HepG2 (cell line): ENCODE results near the gene RCC2. TPM values are rescaled to one million over a fixed set of nuclear protein-coding genes. Genes with fewer than 3 reads are reported as not detected.
A peak's percentile ranks its signal among the peaks of the same experiment; 100 is the strongest.

ENCODE experiments used
- ATAC-seq: fragments of 200-7000 bp; cut with Tn5 transposase; 3 replicates; pipeline ENCODE4 v1.9.1; 2020; ENCODE audit warnings: mild to moderate bottlenecking, moderate library complexity
- BruUV-seq: library from RNA; stranded (reverse); fragments of 400-500 nt; replicated peaks from 2 replicates; lab custom pipeline; 2021; lab: Mats Ljungman, UMichigan
- CTCF ChIA-PET: fragments of 300-600 bp; formaldehyde crosslinking; extraction: SDS; loops from one replicate; lab custom pipeline; 2021; ENCODE audit warnings: low total read pairs, inconsistent platforms, low intra/inter-chr PET ratio; lab: Yijun Ruan, JAX
- POLR2A ChIA-PET: fragments of 350-600 bp; sonication (Branson Sonifier 250); formaldehyde crosslinking; loops from one replicate; lab custom pipeline; 2020; ENCODE audit warnings: antibody characterized with exemption, inconsistent platforms; lab: Yijun Ruan, JAX
- DNase-seq: peaks from one replicate; pipeline ENCODE4 v3.0.0-alpha.2; 2015; ENCODE audit warnings: low spot score
- FAIRE-seq: peaks from 3 replicates; lab custom pipeline; 2011; peaks lifted over from hg19 to GRCh38; lab: Jason Lieb, UNC
- H2AFZ ChIP-seq: one replicate; pipeline ENCODE4 v1.6.1; 2011; ENCODE audit warnings: low read length, inconsistent platforms
- H3K27ac ChIP-seq: fragments of 300-600 bp; 3 replicates; pipeline ENCODE4 v1.8.0; 2011; ENCODE audit warnings: mixed run types, mild to moderate bottlenecking, mixed read lengths, low read length, inconsistent platforms; ENCODE audit not compliant: insufficient read depth; ENCODE audit errors: extremely low read length
- H3K27me3 ChIP-seq, 2 experiments: fragments of 200-600 bp in 1 of 2; 2 replicates in 1 of 2; 3 replicates in 1 of 2; pipeline versions ENCODE4 v1.6.0 to v1.8.0; 2011; ENCODE audit warnings: low read length in 2 of 2, mild to moderate bottlenecking in 2 of 2, moderate library complexity in 2 of 2, inconsistent platforms in 1 of 2; ENCODE audit not compliant: insufficient read depth in 2 of 2, control insufficient read depth in 1 of 2
- H3K36me3 ChIP-seq, 2 experiments: fragments of 200-600 bp in 1 of 2; replicated peaks in 1 of 2; 2 replicates in 1 of 2; 3 replicates in 1 of 2; pipeline versions ENCODE4 v1.5.1 to v1.8.0; 2011; ENCODE audit warnings: low read length in 2 of 2, inconsistent platforms in 1 of 2; ENCODE audit not compliant: insufficient read depth in 2 of 2, control insufficient read depth in 1 of 2
- H3K4me1 ChIP-seq: 2 replicates; pipeline ENCODE4 v1.5.1; 2012; ENCODE audit warnings: low read length, inconsistent platforms; ENCODE audit not compliant: insufficient read depth
- H3K4me2 ChIP-seq: 2 replicates; pipeline ENCODE4 v1.6.0; 2011; ENCODE audit warnings: low read depth, low read length, inconsistent platforms
- H3K4me3 ChIP-seq, 3 experiments: fragments of 200-600 bp in 1 of 3; sonication (generic), shearing (Covaris generic) in 1 of 3; replicated peaks in 1 of 3; 2 replicates each; pipeline ENCODE4 v1.5.1; 2011 to 2016; ENCODE audit warnings: low read length in 3 of 3, inconsistent platforms in 2 of 3, low read depth in 2 of 3, mild to moderate bottlenecking in 2 of 3, control low read depth in 1 of 3, mixed read lengths in 1 of 3; ENCODE audit not compliant: insufficient read depth in 1 of 3
- H3K79me2 ChIP-seq: one replicate; pipeline ENCODE4 v1.6.1; 2011; ENCODE audit warnings: low read length, inconsistent platforms; ENCODE audit not compliant: insufficient read depth
- H3K9ac ChIP-seq: 2 replicates; pipeline ENCODE4 v1.6.0; 2011; ENCODE audit warnings: mild to moderate bottlenecking, low read depth, low read length, inconsistent platforms; ENCODE audit not compliant: insufficient read depth
- H3K9me3 ChIP-seq: 2 replicates; pipeline ENCODE4 v1.5.1; 2012; ENCODE audit warnings: mild to moderate bottlenecking, low read length
- H4K20me1 ChIP-seq: 2 replicates; pipeline ENCODE4 v1.6.0; 2011; ENCODE audit warnings: inconsistent platforms, mild to moderate bottlenecking, low read length, moderate library complexity; ENCODE audit not compliant: insufficient read depth
- MEIS1 ChIP-seq: sonication (generic); formaldehyde crosslinking; IDR thresholded peaks from 2 replicates; pipeline ENCODE4 v1.9.0; 2021; ENCODE audit warnings: mild to moderate bottlenecking, missing genetic modification reagents, moderate library complexity, borderline replicate concordance
- MYNN ChIP-seq: sonication (generic); formaldehyde crosslinking; IDR thresholded peaks from 2 replicates; pipeline ENCODE4 v1.4.0; 2020; ENCODE audit warnings: mild to moderate bottlenecking, low read depth, missing genetic modification reagents
- NFYC ChIP-seq: IDR thresholded peaks from 2 replicates; pipeline ENCODE4 v1.6.1; 2016; ENCODE audit warnings: missing genetic modification reagents, missing compliant biosample characterization
- RAD51 ChIP-seq: fragments of 450-650 bp; IDR thresholded peaks from 2 replicates; pipeline ENCODE4 v1.6.1; 2016; ENCODE audit warnings: borderline replicate concordance
- USF2 ChIP-seq, 2 experiments: sonication (generic) in 1 of 2; formaldehyde crosslinking in 1 of 2; IDR thresholded peaks; 2 replicates each; pipeline versions ENCODE4 v1.5.1 to v1.6.1; 2011 to 2020; ENCODE audit warnings: borderline replicate concordance in 1 of 2, low read depth in 1 of 2, low read length in 1 of 2, mild to moderate bottlenecking in 1 of 2, missing genetic modification reagents in 1 of 2, moderate library complexity in 1 of 2
- ZNF224 ChIP-seq: sonication (generic); formaldehyde crosslinking; IDR thresholded peaks from 2 replicates; pipeline ENCODE4 v1.5.0; 2020; ENCODE audit warnings: mild to moderate bottlenecking, missing genetic modification reagents
- ZNF274 ChIP-seq: sonication (generic); formaldehyde crosslinking; IDR thresholded peaks from 2 replicates; pipeline ENCODE4 v1.5.1; 2020; ENCODE audit warnings: mild to moderate bottlenecking, missing genetic modification reagents
- WGBS: methylation state at CpG from one replicate; pipeline ENCODE4 v1.1.6; 2017; ENCODE audit warnings: low lambda C conversion rate; 5-methylcytosine and 5-hydroxymethylcytosine counted together
- in situ Hi-C: cut with HindIII; loops from 2 replicates; pipeline ENCODE4 v1.10.0; 2017; ENCODE audit warnings: low pct_unique_long_range_greater_than_20kb; ENCODE audit not compliant: extremely low pct_ligation_motif_present
- intact Hi-C: fragments of 100-400 bp; cut with micrococcal nuclease; formaldehyde crosslinking; loops from one replicate; pipeline ENCODE4 v1.10.0; 2022; ENCODE audit not compliant: unreplicated experiment
- polyA plus RNA-seq, 8 experiments: library from polyadenylated mRNA; depleted of rRNA in 3 of 8; stranded (reverse) in 7 of 8; unstranded in 1 of 8; fragments of >200 nt; fragmentation: Illumina TruSeq in 4 of 8; extraction: Trizol in 4 of 8; gene quantifications; 2 replicates each; pipeline versions ENCODE4 v1.2.1 to v1.2.3, GENCODE V29; 2011 to 2016; ENCODE audit warnings: low read depth in 4 of 8, missing spikeins in 1 of 8, mixed read lengths in 1 of 8; ENCODE audit not compliant: insufficient read depth in 1 of 8
- total RNA-seq, 5 experiments: library from RNA; depleted of rRNA; stranded (reverse); fragments of >200 nt; fragmentation: Illumina TruSeq; extraction: Trizol; gene quantifications; 2 replicates each; pipeline ENCODE4 v1.2.3, GENCODE V29; 2016; ENCODE audit warnings: low read depth in 1 of 5

RCC2 gene
- total and polyA plus RNA-seq, 2 of the 13 experiments (the other 11 are each of a cell fraction or from before 2014, with no cell fraction given) = 20.5 to 55.8 TPM

DNA sequence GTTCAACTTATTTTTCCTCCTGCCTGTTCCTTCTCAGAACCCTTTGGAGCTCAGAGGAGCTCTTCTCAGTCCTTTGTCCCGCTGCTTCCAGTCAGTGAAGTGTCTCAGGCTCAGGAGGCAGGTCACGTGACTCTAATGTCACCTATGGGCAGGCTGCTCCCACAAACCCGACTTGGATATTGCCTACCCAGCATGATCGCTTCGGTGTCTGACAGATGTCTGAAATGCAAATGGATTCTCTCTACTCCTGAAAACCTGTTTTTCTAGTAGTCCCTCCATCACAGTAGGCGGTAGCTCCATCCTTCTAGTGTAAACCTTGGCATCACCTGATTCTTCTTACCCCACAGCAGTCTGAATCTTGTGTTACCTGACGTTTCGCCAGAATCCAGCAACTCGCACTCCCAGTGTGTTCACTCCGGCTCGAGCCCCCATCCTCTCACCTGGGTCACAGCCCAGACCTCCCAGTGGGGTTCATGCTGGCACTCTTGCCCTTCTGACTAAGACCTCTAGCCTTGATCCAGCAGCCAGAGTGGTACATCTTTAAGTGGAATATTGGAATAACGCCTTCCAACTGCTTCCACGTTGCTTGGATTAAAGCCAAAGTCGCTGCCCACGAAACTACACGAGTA, 62.0 kb downstream of the RCC2 start:
- Histone ChIP-seq H2AFZ (no peak overlapping the region), H3K4me1 (no peaks in the 10 kb centered on the region), H3K9ac (no peak overlapping the region), H3K36me3 (no peaks in the 10 kb centered on the region), H4K20me1 (peaks cover 3% of the 10 kb centered on the region; the same call in 1 of the 2 replicates), H3K9me3 (no peaks in the 10 kb centered on the region), H3K79me2 (no peaks in the 10 kb centered on the region), H3K4me2 (no peak overlapping the region), H3K27ac (no peak overlapping the region), H3K27me3 (peaks cover 12 to 50% of the 10 kb centered on the region in 2 experiments; a peak in 3 of 5 replicates), H3K4me3 (no peak overlapping the region)
- CTCF ChIA-PET = no interaction called here
- no TSS peak for BruUV-seq
- 20% methylated on average over 16 of the region's 16 CpGs for WGBS
- in situ Hi-C loops (no loop called here), intact Hi-C loops (no loop called here)
- ATAC-seq (no peak), DNase-seq (no peak), FAIRE-seq (no peak)
- POLR2A ChIA-PET = no interaction called here
- TF ChIP-seq MYNN (CRISPR knock-in tag) (no peak), RAD51 (peak; percentile 77), NFYC (CRISPR knock-in tag) (no peak), USF2 (IDR thresholded peaks at IDR 0.05; ENCODE audit: low read depth, low read length) (peak; percentile 67), USF2 (CRISPR knock-in tag; IDR thresholded peaks at IDR 0.05; ENCODE audit: borderline replicate concordance) (no peak)

DNA sequence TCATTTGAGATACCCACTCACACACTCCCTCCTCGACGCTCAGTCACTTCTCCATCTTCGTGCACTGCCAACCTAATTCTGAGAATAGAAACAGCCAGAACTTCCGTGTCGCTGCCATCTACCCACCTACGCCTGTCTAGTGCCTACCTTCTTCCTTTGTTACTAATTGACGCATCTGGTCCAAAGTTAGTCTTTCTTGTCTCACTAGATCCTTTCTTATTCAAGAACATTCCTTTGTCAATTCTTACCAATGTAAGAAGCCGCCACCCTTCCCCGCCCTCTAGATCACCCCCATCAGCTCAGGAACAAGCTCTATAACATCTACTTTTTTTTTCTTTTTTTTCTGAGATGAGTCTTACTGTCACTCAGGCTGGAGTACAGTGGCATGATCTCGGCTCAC, 63.8 kb downstream of the RCC2 start:
- TF ChIP-seq ZNF224 (no peak), MEIS1 (CRISPR knock-in tag) (no peak), ZNF274 (CRISPR knock-in tag) (no peak)
- TF ChIP-seq, all 625 proteins: peak for 0
- no TSS peak for BruUV-seq
- Histone ChIP-seq H3K36me3 (no peaks in the 10 kb centered on the region), H2AFZ (no peak overlapping the region), H3K4me2 (no peak overlapping the region), H4K20me1 (peaks cover 3% of the 10 kb centered on the region; the same call in 1 of the 2 replicates), H3K4me1 (no peaks in the 10 kb centered on the region), H3K9me3 (no peaks in the 10 kb centered on the region), H3K79me2 (no peaks in the 10 kb centered on the region), H3K9ac (no peak overlapping the region), H3K27me3 (peaks cover 9 to 42% of the 10 kb centered on the region in 2 experiments; a peak in 3 of 5 replicates), H3K4me3 (no peak overlapping the region), H3K27ac (no peak overlapping the region)
- no peak for DNase-seq
- in situ Hi-C loops = no loop called here
- ChIA-PET POLR2A (no interaction called here), CTCF (no interaction called here)
- WGBS = 55% methylated on average over 10 of the region's 10 CpGs
- no peak for ATAC-seq
- FAIRE-seq = no peak
- intact Hi-C loops = no loop called here
